Peyer's patch (tissue), 4 donors: ENCODE measurements around the gene L3MBTL4.
"Not testable (repeated sequence)": the region's sequence is repeated elsewhere in the genome, so short reads cannot be mapped to it uniquely, and the experiment has no call there.

Source experiments
- CTCF ChIP-seq, 6 experiments: fragments of 450-650 bp in 4 of 6; fragments of 200-600 bp in 2 of 6; sonication (generic) in 1 of 6; IDR thresholded peaks; one replicate each; pipeline ENCODE4 v1.5.1; 2017 to 2019; ENCODE audit warnings: antibody characterized with exemption in 6 of 6, mild to moderate bottlenecking in 3 of 6, moderate library complexity in 1 of 6
- POLR2A ChIP-seq, 2 donors: fragments of 450-650 bp; IDR thresholded peaks; one replicate each; pipeline ENCODE4 v1.5.1; 2017; ENCODE audit warnings: antibody characterized with exemption in 2 of 2, mild to moderate bottlenecking in 2 of 2, moderate library complexity in 2 of 2

GRCh38 chr18:6259324-6259723 is 155.4 kb downstream of the L3MBTL4 start:
- TF ChIP-seq CTCF, POLR2A (IDR thresholded peaks at IDR 0.05): not testable (repeated sequence)
